GM18502 (cell line): ENCODE results near the gene OR4C45.
"Not testable (repeated sequence)": the region's sequence is repeated elsewhere in the genome, so short reads cannot be mapped to it uniquely, and the experiment has no call there.

Source experiments
- ATAC-seq: cut with Tn5 transposase; IDR thresholded peaks from one replicate; pipeline ENCODE4 v1.9.1; 2021; ENCODE audit warnings: mild to moderate bottlenecking; ENCODE audit not compliant: unreplicated experiment, poor library complexity

Gene OR4C45

GRCh38 chr11:50032574-50032973 lies at the start of gene OR4C45:
TSS of gene OR4C45 (plus strand) at chr11:50032874.
- no peak for ATAC-seq

- no peak for ATAC-seq
Observed at GRCh38 chr11:49995565-49995964, 37.1 kb upstream of the OR4C45 start.

GRCh38 chr11:50030193-50030592 lies 2.5 kb upstream of the OR4C45 start:
- ATAC-seq, result no peak

GRCh38 chr11:50036239-50036638 lies 3.6 kb downstream of the OR4C45 start:
- ATAC-seq, result not testable (repeated sequence)

- ATAC-seq, result no peak
Observed at GRCh38 chr11:50037251-50037650, 4.6 kb downstream of the OR4C45 start.

- ATAC-seq, result no peak
Observed at GRCh38 chr11:50044647-50045046, 12.0 kb downstream of the OR4C45 start.

GRCh38 chr11:50063056-50063455 lies 30.4 kb downstream of the OR4C45 start:
- ATAC-seq, result not testable (repeated sequence)

GRCh38 chr11:50070389-50070788 lies 37.7 kb downstream of the OR4C45 start:
- no peak for ATAC-seq

GRCh38 chr11:50071584-50072225 lies 39.0 kb downstream of the OR4C45 start:
- ATAC-seq, result no peak

- no peak for ATAC-seq
Observed at GRCh38 chr11:50072226-50073112, 39.8 kb downstream of the OR4C45 start.

GRCh38 chr11:50073113-50074105 lies 40.7 kb downstream of the OR4C45 start:
- ATAC-seq, result no peak

GRCh38 chr11:50074161-50074560 lies 41.5 kb downstream of the OR4C45 start:
- ATAC-seq, result no peak

- ATAC-seq, result no peak
Observed at GRCh38 chr11:50075856-50076255, 43.2 kb downstream of the OR4C45 start.

- ATAC-seq, result no peak
Observed at GRCh38 chr11:50077526-50077925, 44.9 kb downstream of the OR4C45 start.

- no peak for ATAC-seq
Observed at GRCh38 chr11:50078001-50078400, 45.3 kb downstream of the OR4C45 start.

- not testable (repeated sequence) for ATAC-seq
Observed at GRCh38 chr11:50078946-50079345, 46.3 kb downstream of the OR4C45 start.

- no peak for ATAC-seq
Observed at GRCh38 chr11:50080256-50080655, 47.6 kb downstream of the OR4C45 start.
